ENCODE measurements around the gene DIPK1C. TPM values are rescaled to one million over a fixed set of nuclear protein-coding genes. Genes with fewer than 3 reads are reported as not detected.

The DIPK1C gene
- total RNA-seq, 8 experiments from 2014 or later = 0.09 to 4.3 (median 0.47) TPM; not detected in 1

DNA sequence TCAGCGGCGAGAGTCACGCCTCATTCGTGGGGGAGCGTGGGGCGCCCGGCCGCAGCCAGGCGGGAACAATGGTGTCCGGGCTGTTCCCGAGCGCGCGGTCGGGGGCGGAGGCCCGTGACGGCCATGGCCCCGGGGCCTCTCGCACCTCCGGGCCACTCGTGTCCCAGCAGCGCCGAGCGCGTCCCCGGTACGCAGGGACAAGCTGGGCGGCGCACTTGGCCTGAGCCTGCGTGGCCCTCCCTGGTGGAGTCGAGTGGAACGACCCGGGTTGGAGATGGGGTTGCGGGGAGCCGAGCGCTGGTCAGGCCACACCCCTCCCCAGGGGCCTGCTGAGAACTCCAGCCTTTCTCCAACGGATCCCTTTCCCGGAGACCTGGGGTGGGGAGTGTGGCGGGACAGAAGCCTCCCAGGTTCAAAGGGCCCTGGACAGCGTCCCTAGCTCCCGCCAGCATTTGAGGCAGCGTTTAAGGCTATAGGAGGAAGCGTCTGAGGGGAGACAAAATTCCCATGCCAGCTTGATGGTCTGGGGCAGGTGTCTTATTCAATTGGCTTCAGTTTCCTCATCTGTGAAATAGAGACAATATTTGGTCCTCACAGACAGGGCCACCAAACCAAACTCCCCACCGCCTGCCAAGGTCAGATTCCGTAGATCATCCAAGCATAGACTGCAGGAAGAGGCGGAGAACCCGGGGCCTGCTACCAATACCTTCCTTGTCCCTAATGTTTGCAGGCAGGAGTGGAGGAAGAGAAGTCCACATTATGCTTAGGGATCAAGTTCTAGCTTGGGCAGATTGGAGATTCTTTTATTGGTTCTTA, 39.6 kb upstream of the DIPK1C start:
- H3K4me1 ChIP-seq (replicated peaks in 1 of 2) = peaks cover 0 to 6% of the 10 kb centered on the region in 2 donors
- peak; percentile 52 to 69 (median 62) for ATAC-seq (replicated peaks in 6 of 8)
- peak overlapping the region; percentile 91 to 96 for H3K27ac ChIP-seq
- in situ Hi-C loops (cut with MboI; ENCODE audit: low pct_unique_long_range_greater_than_20kb in 2 of 9, low sequenced_read_pairs in 9 of 9, unreplicated experiment in 9 of 9) = loop anchor here in 4 of 9 experiments (10.0 to 25.0 kb wide), 3 partner anchors 134 to 309 kb away; no protein-coding TSS in a partner anchor
- H3K4me3 ChIP-seq = peak overlapping the region; percentile 64 to 81 (median 74)
- 0 to 26% (median 7%) methylated on average over 1 to 7 of the region's 48 CpGs; no CpG with 5 or more reads in 3 of the 10 experiments for WGBS, 10 experiments

- H3K4me3 ChIP-seq = peak within 1 kb of the TSS; percentile 64 to 81 (median 74)
- peaks cover 0 to 6% of the 10 kb centered on the region in 2 donors for H3K4me1 ChIP-seq (replicated peaks in 1 of 2)
- H3K27ac ChIP-seq = peak within 1 kb of the TSS; percentile 91 to 96
- peak; percentile 73 to 88 (median 86) for ATAC-seq (replicated peaks in 6 of 8)
- in situ Hi-C loops (cut with MboI; ENCODE audit: low pct_unique_long_range_greater_than_20kb in 2 of 9, low sequenced_read_pairs in 9 of 9, unreplicated experiment in 9 of 9) = loop anchor here in 4 of 9 experiments (10.0 to 25.0 kb wide), 3 partner anchors 134 to 309 kb away; no protein-coding TSS in a partner anchor
- 0 to 3% (median 0%) methylated on average over 1 to 13 of the region's 71 CpGs; no CpG with 5 or more reads in 1 of the 10 experiments for WGBS, 10 experiments
Observed at GRCh38 chr18:74495581-74496507, 38.7 kb upstream of the DIPK1C start, which contains the start of gene CNDP2. Gene CNDP2, plus strand, starts transcription at chr18:74496363. Its CDS starts 3,611 bp downstream, at chr18:74499974.

GRCh38 chr18:74494514-74494913, 37.4 kb upstream of the DIPK1C start:
- H3K4me1 ChIP-seq (replicated peaks in 1 of 2) = peaks cover 0 to 6% of the 10 kb centered on the region in 2 donors
- in situ Hi-C loops (cut with MboI; ENCODE audit: low pct_unique_long_range_greater_than_20kb in 2 of 9, low sequenced_read_pairs in 9 of 9, unreplicated experiment in 9 of 9) = loop anchor here in 4 of 9 experiments (10.0 to 25.0 kb wide), 3 partner anchors 132 to 307 kb away; no protein-coding TSS in a partner anchor
- no peak overlapping the region for H3K27ac ChIP-seq
- WGBS, 10 experiments = 0 to 100% (median 74%) methylated on average over 1 of the region's 1 CpG; no CpG with 5 or more reads in 2 of the 10 experiments
- ATAC-seq (replicated peaks in 6 of 8) = no peak
- no peak overlapping the region for H3K4me3 ChIP-seq

DNA sequence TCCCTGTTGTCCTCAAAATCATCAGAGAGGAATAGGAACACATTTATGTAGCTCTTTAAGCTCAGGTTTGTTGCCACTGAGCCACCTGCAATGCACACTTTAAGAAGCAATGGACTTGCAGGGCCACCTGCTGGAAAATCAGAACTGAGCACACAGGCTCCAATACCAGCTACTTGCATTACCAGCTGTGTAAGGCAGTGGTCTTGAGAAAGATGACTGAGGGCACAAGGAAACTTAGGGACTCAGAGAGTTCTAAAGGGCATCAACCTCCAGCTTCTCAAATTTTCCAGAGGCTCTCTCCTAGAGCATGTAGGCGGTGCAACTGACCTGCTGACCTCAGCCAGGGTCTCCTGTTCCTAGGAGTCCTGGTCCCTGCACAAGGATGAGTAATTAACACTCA, 36.6 kb upstream of the DIPK1C start:
- WGBS, 10 experiments = 60 to 67% methylated on average over 1 of the region's 1 CpG; no CpG with 5 or more reads in 8 of the 10 experiments
- Histone ChIP-seq H3K4me1 (replicated peaks in 1 of 2) (peaks cover 0 to 6% of the 10 kb centered on the region in 2 donors), H3K27ac (no peak overlapping the region), H3K4me3 (no peak overlapping the region)
- in situ Hi-C loops (cut with MboI; ENCODE audit: low pct_unique_long_range_greater_than_20kb in 2 of 9, low sequenced_read_pairs in 9 of 9, unreplicated experiment in 9 of 9) = loop anchor here in 4 of 9 experiments (10.0 to 25.0 kb wide), 3 partner anchors 131 to 306 kb away; no protein-coding TSS in a partner anchor
- no peak for ATAC-seq (replicated peaks in 6 of 8)

GRCh38 chr18:74492259-74492658, 35.2 kb upstream of the DIPK1C start:
- in situ Hi-C loops (cut with MboI; ENCODE audit: low pct_unique_long_range_greater_than_20kb in 2 of 9, low sequenced_read_pairs in 9 of 9, unreplicated experiment in 9 of 9) = loop anchor here in 4 of 9 experiments (10.0 to 25.0 kb wide), 3 partner anchors 130 to 305 kb away; no protein-coding TSS in a partner anchor
- no peak overlapping the region for H3K27ac ChIP-seq
- WGBS, 10 experiments = 29 to 100% methylated on average over 1 of the region's 3 CpGs; no CpG with 5 or more reads in 8 of the 10 experiments
- H3K4me1 ChIP-seq (replicated peaks in 1 of 2) = peaks cover 0 to 3% of the 10 kb centered on the region in 2 donors
- H3K4me3 ChIP-seq = no peak overlapping the region
- ATAC-seq (replicated peaks in 6 of 8) = no peak

DNA sequence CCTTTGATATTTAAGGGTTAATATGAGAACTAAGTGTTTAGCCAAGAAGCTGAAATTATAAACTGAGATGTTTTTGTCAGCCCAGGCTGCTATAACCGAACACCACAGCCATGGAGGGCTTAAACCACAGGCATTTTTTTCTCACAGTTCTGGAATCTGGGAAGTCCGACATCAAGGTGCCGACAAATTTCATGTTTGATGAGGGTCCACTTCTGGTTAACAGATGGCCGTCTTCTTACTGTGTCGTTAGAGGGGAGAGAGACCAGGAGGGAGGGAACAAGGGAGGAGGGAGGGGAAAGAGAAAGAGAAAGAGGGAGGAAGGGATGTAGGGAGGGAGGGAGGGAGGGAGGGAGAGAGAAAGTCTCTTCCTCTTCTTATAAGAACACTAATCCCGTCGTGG, 32.6 kb upstream of the DIPK1C start:
- WGBS, 10 experiments = 0 to 88% (median 72%) methylated on average over 1 to 5 of the region's 7 CpGs; no CpG with 5 or more reads in 3 of the 10 experiments
- Histone ChIP-seq H3K4me3 (no peak overlapping the region), H3K4me1 (replicated peaks in 1 of 2) (peaks cover 0 to 14% of the 10 kb centered on the region in 2 donors), H3K27ac (no peak overlapping the region)
- ATAC-seq (replicated peaks in 6 of 8) = peak in 2 of 8 experiments; percentile 36 to 53
- in situ Hi-C loops (cut with MboI; ENCODE audit: low pct_unique_long_range_greater_than_20kb in 2 of 9, low sequenced_read_pairs in 9 of 9, unreplicated experiment in 9 of 9) = loop anchor here in 4 of 9 experiments (10.0 to 25.0 kb wide), 3 partner anchors 127 to 302 kb away; no protein-coding TSS in a partner anchor

DNA sequence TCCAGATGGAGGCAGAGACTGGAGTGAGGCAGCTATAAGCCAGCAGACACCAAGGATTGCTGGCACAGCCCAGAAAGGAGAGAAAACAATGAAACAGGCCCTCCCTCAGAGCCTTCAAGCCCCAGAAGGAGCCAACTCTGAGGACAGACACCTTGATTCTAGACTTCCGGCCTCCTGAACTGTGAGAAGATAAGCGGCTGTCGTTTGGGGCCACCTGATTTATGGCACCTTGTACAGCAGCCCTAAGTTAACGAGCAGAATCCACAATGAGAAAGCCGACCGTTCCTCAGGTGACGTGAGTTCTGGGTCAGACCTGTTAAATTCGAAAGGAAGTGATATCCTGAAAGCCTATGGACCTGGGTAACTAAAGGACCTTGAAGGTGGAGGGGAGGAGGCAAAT, 31.8 kb upstream of the DIPK1C start:
- Histone ChIP-seq H3K4me1 (replicated peaks in 1 of 2) (peaks cover 0 to 14% of the 10 kb centered on the region in 2 donors), H3K27ac (no peak overlapping the region), H3K4me3 (no peak overlapping the region)
- no peak for ATAC-seq (replicated peaks in 6 of 8)
- 53 to 100% (median 89%) methylated on average over 1 to 8 of the region's 8 CpGs; no CpG with 5 or more reads in 1 of the 10 experiments for WGBS, 10 experiments
- in situ Hi-C loops (cut with MboI; ENCODE audit: low pct_unique_long_range_greater_than_20kb in 2 of 9, low sequenced_read_pairs in 9 of 9, unreplicated experiment in 9 of 9) = loop anchor here in 4 of 9 experiments (25.0 kb wide), 2 partner anchors 127 to 302 kb away; no protein-coding TSS in a partner anchor

DNA sequence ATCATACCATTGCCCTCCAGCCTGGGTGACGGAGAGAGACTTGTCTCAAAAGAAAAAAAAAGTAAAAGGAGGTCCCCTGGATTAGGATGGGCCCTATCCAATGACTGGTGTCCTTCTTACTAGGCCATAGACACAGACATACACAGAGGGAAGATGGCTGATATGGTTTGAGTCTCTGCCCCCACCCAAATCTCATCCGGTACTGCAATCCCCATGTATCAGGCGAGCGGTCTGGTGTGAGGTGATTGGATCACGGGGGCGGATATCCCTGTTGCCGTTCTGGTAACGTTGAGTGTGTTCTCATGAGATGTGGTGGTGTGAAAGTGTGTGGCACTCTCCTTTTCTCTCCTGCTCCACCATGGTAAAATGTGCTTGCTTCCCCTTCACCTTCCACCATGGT, 31.2 kb upstream of the DIPK1C start:
- no peak overlapping the region for H3K27ac ChIP-seq
- in situ Hi-C loops (cut with MboI; ENCODE audit: low pct_unique_long_range_greater_than_20kb in 2 of 9, low sequenced_read_pairs in 9 of 9, unreplicated experiment in 9 of 9) = loop anchor here in 4 of 9 experiments (25.0 kb wide), 2 partner anchors 126 to 301 kb away; no protein-coding TSS in a partner anchor
- 40 to 100% (median 95%) methylated on average over 1 to 4 of the region's 8 CpGs; no CpG with 5 or more reads in 5 of the 10 experiments for WGBS, 10 experiments
- ATAC-seq (replicated peaks in 6 of 8) = no peak
- no peak overlapping the region for H3K4me3 ChIP-seq
- H3K4me1 ChIP-seq (replicated peaks in 1 of 2) = peaks cover 0 to 14% of the 10 kb centered on the region in 2 donors

GRCh38 chr18:74486119-74486849, 29.2 kb upstream of the DIPK1C start:
- peak in 5 of 8 experiments; percentile 32 to 88 (median 62) for ATAC-seq (replicated peaks in 6 of 8)
- WGBS, 10 experiments = 14 to 100% (median 62%) methylated on average over 1 to 6 of the region's 15 CpGs; no CpG with 5 or more reads in 3 of the 10 experiments
- peaks cover 0 to 14% of the 10 kb centered on the region in 2 donors for H3K4me1 ChIP-seq (replicated peaks in 1 of 2)
- in situ Hi-C loops (cut with MboI; ENCODE audit: low pct_unique_long_range_greater_than_20kb in 2 of 9, low sequenced_read_pairs in 9 of 9, unreplicated experiment in 9 of 9) = loop anchor here in 4 of 9 experiments (25.0 kb wide), 2 partner anchors 124 to 299 kb away; no protein-coding TSS in a partner anchor
- no peak overlapping the region for H3K4me3 ChIP-seq
- no peak overlapping the region for H3K27ac ChIP-seq

DNA sequence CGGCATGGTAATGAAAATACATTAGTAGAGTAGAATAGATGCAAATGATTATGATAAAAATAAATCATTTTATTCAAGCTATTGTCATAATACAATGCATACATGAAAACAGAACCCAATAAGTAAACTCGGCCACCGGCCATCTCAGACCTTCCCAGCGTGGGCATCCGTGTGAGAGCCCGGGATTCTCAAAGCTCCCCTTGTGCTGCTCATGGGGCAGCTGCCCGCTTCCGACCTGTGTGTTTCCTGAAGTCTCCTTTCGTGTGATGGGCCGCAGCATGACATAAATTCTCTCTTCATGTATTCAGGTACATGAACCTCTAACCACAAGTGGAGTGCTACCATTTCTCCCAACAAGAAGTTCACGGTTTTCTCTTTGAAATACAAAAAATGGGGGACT, 25.6 kb upstream of the DIPK1C start:
- WGBS, 10 experiments = 20 to 91% (median 82%) methylated on average over 1 to 10 of the region's 11 CpGs; no CpG with 5 or more reads in 1 of the 10 experiments
- in situ Hi-C loops (cut with MboI; ENCODE audit: low pct_unique_long_range_greater_than_20kb in 2 of 9, low sequenced_read_pairs in 9 of 9, unreplicated experiment in 9 of 9) = loop anchor here in 4 of 9 experiments (25.0 kb wide), 2 partner anchors 120 to 295 kb away; no protein-coding TSS in a partner anchor
- no peak for ATAC-seq (replicated peaks in 6 of 8)
- Histone ChIP-seq H3K4me1 (replicated peaks in 1 of 2) (peaks cover 0 to 14% of the 10 kb centered on the region in 2 donors), H3K4me3 (no peak overlapping the region), H3K27ac (no peak overlapping the region)

- Histone ChIP-seq H3K27ac (no peak overlapping the region), H3K4me3 (no peak overlapping the region), H3K4me1 (replicated peaks in 1 of 2) (no peaks in the 10 kb centered on the region)
- no peak for ATAC-seq (replicated peaks in 6 of 8)
- WGBS, 10 experiments = 77 to 100% (median 88%) methylated on average over 1 to 5 of the region's 7 CpGs; no CpG with 5 or more reads in 2 of the 10 experiments
- in situ Hi-C loops (cut with MboI; ENCODE audit: low pct_unique_long_range_greater_than_20kb in 2 of 9, low sequenced_read_pairs in 9 of 9, unreplicated experiment in 9 of 9) = loop anchor here in 4 of 9 experiments (25.0 kb wide), 2 partner anchors 118 to 293 kb away; no protein-coding TSS in a partner anchor
Observed at GRCh38 chr18:74480149-74480651, 23.1 kb upstream of the DIPK1C start.

Data from motor neuron (in vitro differentiated cells).